Left renal cortex interstitium (tissue), 4 donors: ENCODE results near the gene TBC1D22A. TPM values are rescaled to one million over a fixed set of nuclear protein-coding genes. Genes with fewer than 3 reads are reported as not detected.
"Not testable (repeated sequence)": the region's sequence is repeated elsewhere in the genome, so short reads cannot be mapped to it uniquely, and the experiment has no call there.

Experiments used
- DNase-seq, 4 donors: peaks; one replicate each; pipeline ENCODE4 v3.0.0-alpha.2; 2013; ENCODE audit warnings: low read depth in 4 of 4, low spot score in 2 of 4, missing footprints in 1 of 4
- polyA plus RNA-seq, 4 donors: library from polyadenylated mRNA; unstranded; fragments of 120-200 nt; gene quantifications; one replicate each; pipeline ENCODE4 v1.2.1, GENCODE V29; 2013; ENCODE audit not compliant: insufficient read length in 4 of 4

The TBC1D22A gene
- polyA plus RNA-seq, 4 donors, result 17.1 to 19.2 (median 18.4) TPM

DNA sequence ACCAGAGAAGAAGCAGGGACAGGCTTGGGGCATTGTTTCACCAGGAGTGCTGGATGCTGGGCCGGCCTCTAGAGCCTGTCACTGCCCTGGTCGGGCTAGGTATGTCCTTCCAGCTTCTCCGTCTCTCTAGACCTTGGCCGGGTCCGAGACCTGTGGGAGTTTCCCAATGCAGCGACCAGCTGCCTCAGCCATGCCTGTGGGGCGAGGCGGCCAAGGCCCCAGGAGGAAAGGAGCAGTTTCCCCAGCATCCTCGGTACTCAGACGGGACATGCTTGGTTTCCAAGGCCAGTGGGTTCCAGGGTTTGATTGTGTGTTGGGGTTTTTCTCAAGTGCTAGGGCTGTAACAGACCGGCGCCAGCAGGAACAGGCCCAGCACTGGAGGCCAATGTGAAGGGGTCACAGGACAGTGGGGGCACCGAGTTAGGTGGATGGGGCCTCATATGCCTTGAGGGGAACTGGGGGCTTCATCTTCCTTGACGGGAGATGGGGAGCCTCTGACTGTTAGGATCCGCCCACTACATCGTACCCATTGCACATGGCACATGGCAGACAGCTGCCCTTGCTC is 339.0 kb downstream of the TBC1D22A start:
- no peak for DNase-seq

- DNase-seq, result no peak
Observed at GRCh38 chr22:47102081-47102480, 339.6 kb downstream of the TBC1D22A start.

- DNase-seq, result no peak
Observed at GRCh38 chr22:47102648-47103047, 340.2 kb downstream of the TBC1D22A start.

DNA sequence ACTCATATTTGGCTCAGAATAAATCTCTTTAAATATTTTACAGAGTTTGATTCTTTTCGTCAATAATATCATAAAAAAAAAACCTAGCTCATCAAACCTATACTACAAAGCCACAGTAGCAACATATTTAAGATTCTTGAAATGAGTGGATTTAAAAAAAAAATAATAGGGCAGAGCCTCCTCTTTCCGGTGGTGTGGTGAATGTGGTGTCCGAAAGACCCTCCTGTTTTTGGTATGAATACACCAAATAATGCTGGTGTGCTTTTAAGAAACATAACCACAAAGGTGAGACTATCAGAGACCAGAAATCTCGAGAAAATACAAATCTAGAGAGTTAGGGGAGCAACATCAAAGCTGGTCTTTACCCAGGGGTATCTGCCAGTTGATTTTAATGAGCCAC is 342.6 kb downstream of the TBC1D22A start:
- no peak for DNase-seq

GRCh38 chr22:47106806-47107205 is 344.4 kb downstream of the TBC1D22A start:
- no peak for DNase-seq

DNA sequence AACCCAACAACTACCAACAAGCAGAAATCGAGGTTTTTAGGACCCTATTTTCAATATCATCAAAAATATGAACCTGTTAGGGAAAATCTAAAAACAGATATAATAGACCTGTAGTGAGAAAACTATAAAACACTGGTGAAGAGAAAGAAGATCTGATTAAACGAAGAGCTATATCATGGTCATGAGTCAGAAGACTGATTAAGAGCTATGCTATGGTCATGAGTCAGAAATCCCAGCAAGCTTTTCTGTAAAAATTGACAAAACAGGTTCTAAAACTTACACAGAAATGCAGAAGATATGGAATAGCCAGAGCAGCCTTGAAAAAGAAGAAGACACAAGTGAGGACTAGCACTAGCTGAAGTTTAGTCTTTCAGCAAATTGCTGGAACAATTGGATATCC is 345.0 kb downstream of the TBC1D22A start:
- no peak for DNase-seq

- no peak for DNase-seq
Observed at GRCh38 chr22:47110817-47111443, 348.5 kb downstream of the TBC1D22A start.

- DNase-seq, result no peak
Observed at GRCh38 chr22:47111626-47112581, 349.5 kb downstream of the TBC1D22A start.

GRCh38 chr22:47112582-47112965 is 350.1 kb downstream of the TBC1D22A start:
- DNase-seq, result no peak

DNA sequence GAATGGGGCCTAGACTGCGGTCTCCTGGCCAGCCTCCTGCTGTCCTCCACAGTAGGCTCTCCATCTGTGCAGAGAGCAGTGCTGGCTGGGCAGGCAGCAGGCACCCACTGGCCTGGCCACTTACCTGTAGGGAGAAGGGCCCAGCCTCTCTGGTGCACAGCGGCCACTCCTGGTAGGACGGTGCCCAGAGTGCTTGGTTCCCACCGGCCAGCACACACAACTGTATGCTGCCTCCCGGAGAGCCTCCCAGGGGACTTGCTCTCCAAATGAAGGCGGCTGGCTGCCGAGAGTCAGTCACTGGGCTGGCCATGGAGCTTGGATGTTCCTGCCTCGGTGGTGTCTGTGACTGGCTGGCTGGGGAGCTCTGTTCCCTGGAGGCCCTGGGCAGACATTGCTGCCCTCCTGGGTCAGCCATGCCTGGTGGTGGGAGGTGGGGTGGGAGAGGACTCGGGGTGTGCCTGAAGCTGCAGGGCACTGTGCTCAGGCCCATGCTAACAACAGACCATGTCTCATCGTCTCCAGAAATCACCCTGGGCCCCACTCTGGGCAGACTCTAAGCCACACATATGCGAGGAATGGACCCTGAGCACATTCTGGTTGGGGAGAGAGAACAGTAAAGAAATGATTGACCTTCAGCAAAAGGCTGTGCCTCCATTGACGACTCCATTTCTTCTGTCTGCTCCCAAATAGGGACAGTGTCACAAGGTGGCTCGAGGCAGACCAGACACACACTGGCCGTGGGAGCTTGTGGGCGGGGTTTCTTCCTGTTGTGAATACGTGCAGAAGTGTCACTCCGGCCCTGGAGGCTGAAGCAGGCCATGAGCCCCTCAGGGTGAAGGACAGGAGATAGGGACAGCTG is 350.8 kb downstream of the TBC1D22A start:
- no peak for DNase-seq

- DNase-seq, result no peak
Observed at GRCh38 chr22:47113853-47114415, 351.5 kb downstream of the TBC1D22A start.

DNA sequence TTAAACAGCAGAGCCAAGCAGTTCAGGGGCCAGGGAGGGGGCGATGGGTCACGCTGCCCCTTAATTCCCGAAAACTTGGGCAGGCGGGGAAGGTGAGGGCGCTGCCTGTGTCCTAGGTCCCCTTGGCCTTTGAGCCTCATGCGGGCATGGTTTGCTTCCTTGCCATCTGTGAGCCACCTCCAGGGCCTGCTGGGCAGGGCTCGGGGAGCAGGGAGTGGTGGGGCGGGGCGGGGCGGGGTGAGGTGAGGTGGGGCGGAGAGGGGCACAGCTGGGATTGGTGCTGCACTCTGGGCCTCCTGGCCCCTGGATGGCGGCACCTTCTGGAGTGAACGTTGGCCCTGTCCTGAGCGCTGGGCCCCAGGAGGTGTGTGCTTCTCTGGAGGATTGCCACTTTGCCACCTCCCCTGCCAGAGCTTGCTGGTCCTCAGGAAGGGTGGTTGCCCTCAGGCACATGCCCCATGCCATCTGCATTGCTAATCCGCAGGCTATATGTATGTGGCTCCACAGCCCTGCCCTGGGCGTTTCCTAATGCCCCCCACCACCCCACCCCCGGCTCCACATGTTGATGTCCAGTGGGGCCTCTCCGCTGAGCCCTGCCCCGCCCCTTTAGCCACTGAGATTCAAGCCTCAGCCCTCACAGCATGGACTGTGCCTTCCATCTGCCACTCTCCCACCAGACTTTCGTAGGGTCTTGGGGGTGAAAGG is 352.5 kb downstream of the TBC1D22A start:
- no peak for DNase-seq

- DNase-seq, result no peak
Observed at GRCh38 chr22:47115518-47115890, 353.1 kb downstream of the TBC1D22A start.

- DNase-seq, result no peak
Observed at GRCh38 chr22:47115921-47116320, 353.5 kb downstream of the TBC1D22A start.

DNA sequence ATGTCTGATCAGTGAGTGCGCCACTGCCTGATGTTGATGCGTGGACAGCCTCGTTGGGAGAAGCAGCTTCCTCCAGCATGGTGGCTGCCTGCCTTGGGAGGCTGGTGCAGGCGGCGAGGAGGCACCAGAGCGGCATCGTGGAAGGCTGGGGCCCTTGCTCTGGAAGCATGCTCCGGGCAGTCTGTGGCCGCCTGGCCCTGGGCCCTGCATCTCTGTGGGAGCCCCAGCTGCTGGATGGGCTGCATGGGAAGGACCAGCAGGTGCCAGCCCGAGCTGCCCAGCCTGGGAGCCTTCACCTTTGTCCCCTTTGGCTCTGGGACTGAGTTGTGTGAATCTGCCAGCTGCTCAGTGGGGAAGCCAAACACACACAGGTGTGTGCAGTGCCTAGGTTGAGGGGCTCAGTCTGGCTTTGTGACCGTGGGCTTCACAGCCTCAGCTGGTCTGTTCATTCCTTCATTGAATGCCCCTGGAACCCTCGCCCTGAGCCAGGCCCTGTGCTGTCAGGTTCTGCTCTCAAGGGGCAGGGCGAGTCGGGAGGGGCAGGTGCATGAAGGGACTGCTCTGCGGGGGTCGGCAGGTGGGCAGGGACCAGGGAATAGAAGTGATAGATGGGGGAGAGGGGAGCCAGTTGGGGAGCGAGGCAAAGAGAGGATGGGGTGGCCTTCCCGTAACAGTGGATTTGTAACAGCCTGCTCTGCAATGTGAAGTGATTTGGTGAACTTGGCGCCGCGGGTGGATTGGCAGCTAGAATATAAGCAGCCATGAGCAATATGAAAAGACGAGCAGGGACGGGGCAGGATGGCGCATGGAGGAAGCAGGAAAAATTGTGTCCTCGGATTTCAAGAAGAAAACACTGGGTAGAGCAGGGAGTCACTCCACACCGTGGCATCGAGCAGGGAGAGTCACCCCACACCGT is 354.2 kb downstream of the TBC1D22A start:
- DNase-seq, result no peak

DNA sequence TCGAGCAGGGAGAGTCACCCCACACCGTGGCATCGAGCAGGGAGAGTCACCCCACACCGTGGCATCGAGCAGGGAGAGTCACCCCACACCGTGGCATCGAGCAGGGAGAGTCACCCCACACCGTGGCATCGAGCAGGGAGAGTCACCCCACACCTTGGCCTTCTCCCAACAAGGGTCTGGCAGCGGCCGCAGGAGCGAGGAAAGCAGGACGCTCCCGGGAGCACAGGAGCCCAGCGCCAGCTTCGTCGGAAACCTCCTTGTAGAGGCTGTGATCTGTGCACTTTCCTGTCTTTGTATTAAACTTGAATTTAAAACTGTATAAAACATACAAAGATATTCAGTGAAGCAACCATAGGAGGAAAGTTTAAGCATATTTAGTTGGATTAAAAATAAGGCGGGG is 355.0 kb downstream of the TBC1D22A start:
- DNase-seq, result not testable (repeated sequence)

DNA sequence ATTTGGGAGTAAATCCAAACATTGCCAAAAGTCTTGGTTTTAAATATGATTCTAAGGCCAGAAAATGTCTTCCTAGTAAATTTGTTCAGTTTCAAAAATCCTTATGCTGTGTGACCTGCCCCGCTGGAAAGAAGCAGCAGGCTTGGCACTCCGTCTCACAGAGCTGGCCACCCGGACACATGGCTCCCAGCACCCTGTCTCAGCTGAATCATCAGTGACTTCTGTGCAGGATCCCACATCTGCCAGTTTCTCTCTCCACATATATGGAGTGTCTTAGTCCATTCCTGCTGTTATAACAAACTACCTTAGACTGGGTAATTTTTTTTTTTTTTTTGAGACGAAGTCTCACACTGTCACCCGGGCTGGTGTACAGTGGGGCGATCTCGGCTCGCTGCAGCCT is 356.7 kb downstream of the TBC1D22A start:
- DNase-seq, result no peak

- DNase-seq, result no peak
Observed at GRCh38 chr22:47120399-47120798, 357.9 kb downstream of the TBC1D22A start.

- DNase-seq, result no peak
Observed at GRCh38 chr22:47121791-47122190, 359.3 kb downstream of the TBC1D22A start.
